NCI-H1930 (cell line): ENCODE measurements around the gene TTF2.
"Not testable (repeated sequence)": the region's sequence is repeated elsewhere in the genome, so short reads cannot be mapped to it uniquely, and the experiment has no call there.

Experiments used
- DNase-seq, 2 experiments: peaks; one replicate each; lab custom pipeline; 2025; lab: John Stamatoyannopoulos, UW

The TTF2 gene

GRCh38 chr1:117121589-117122329 is 61.6 kb downstream of the TTF2 start, which contains the start of gene TRIM45:
TRIM45 (minus strand) TSS chr1:117121749; CDS start chr1:117121201, 548 bp downstream.
- DNase-seq, result peak; percentile 90 to 92

GRCh38 chr1:117122330-117123025 is 62.4 kb downstream of the TTF2 start:
- DNase-seq, result peak in 1 of 2 experiments; percentile 21

DNA sequence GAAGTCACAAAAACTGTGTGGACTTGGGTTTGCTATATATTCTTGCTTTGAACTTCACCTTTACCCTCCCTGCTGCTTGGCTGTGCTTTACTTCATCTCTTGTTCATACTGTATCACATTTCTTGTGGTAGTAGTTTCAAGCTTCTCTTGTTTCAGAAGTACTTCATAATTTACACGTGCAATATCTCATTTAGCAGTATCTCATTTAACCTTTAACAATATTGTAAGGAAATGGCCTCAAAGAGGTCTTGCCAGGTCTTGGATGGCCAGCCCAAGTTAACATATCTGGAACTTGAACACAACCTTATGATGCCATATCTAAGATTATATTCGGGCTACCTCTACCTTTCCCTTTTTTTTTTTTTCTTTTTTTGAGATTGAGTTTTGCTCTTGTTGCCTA is 63.1 kb downstream of the TTF2 start:
- DNase-seq, result no peak

DNA sequence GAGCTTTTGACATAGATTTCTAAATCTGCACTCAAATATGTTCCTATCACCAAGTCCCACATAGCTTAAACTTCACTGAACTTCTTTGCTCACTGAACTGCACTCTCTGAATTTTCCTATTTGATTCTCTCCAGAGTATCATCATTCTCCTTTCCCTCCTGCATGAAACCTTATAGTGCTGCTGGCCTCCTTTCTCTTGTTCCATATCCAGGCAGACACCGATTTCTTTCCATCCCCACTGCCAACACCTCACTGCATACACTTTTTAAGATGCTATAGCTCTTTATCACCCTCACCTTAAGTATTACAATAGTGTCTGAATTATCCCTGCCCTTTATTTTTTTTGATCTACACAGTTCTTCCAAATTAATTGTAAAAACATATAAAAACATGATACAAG is 64.5 kb downstream of the TTF2 start:
- DNase-seq, result no peak

- DNase-seq, result no peak
Measured at GRCh38 chr1:117127795-117128194, 67.7 kb downstream of the TTF2 start.

DNA sequence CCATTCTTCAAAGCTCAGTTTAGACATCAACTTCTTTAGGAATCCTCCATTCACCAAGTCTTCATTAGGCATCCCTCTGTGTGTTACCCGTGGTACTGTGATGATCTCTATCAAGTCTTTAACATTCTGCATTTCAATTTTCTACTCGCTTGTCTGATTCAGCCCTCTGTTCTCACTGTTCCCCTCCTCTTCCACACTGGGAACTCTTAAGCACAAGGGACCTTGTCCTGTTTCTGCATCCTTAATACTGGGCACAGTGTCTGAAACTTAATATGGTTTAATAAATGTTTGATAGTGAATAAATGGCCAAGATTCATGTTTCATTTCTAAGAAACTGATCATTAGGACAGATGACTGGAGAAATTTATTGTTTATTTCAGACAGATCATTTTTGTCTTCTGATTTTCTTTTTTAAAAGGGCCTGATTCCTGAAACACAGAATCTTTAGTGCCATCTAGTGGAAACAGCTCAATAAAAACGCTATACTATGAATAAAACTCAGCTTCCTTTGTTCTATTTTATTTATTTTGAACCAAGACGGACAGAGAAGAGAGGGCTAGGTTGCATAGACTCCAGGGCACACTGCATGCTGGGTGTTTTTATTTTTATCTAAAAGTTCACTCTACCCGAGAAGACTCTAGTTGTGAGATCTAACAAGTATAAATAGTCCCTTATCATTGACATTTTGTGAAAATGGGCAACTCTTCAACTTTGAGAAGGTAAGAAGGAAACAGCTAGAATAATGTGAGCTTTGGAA is 68.4 kb downstream of the TTF2 start:
- no peak for DNase-seq

DNA sequence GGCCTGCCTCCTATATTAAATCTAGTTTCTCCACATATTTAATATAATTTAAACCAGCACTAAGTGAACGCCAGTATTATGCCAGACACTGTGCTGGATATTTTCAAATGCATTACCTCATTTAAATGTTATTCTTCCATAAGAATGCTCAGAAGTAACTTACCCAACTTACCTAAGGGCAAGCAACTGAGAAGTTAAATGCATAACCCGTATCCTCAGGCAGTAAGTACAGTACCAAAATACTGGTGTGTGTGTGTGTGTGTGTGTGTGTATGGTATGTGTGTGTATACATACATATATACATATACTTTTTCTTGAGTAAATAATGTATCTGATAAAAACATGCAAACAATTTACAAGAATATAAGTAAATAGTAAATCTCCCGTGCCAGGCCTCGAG is 70.4 kb downstream of the TTF2 start:
- no peak for DNase-seq

GRCh38 chr1:117135329-117135728 is 75.2 kb downstream of the TTF2 start:
- DNase-seq, result no peak

GRCh38 chr1:117136749-117137148 is 76.6 kb downstream of the TTF2 start:
- no peak for DNase-seq

- DNase-seq, result no peak
Measured at GRCh38 chr1:117137281-117137855, 77.2 kb downstream of the TTF2 start.

- no peak for DNase-seq
Measured at GRCh38 chr1:117138106-117138505, 78.0 kb downstream of the TTF2 start.

GRCh38 chr1:117138561-117138960 is 78.4 kb downstream of the TTF2 start:
- DNase-seq, result no peak

DNA sequence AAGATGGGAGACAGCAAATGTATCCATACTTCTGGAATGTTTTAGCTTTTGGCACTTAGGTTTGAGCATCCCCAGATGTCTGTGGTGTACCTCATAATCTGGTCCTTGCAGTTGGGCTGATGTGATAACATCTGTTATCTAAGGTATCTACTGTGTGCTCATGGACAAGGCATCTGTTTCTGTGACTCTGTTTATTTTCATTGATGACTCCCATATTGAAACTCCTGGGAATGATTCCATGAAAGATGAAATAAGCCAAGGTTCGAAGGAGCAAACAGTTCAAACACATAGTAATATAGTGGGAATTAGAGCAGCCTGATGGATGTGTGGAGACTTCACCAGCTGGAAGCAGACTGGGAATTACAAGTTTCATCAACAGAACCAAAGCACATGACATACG is 82.1 kb downstream of the TTF2 start:
- DNase-seq, result no peak

- no peak for DNase-seq
Measured at GRCh38 chr1:117143172-117143571, 83.0 kb downstream of the TTF2 start.

DNA sequence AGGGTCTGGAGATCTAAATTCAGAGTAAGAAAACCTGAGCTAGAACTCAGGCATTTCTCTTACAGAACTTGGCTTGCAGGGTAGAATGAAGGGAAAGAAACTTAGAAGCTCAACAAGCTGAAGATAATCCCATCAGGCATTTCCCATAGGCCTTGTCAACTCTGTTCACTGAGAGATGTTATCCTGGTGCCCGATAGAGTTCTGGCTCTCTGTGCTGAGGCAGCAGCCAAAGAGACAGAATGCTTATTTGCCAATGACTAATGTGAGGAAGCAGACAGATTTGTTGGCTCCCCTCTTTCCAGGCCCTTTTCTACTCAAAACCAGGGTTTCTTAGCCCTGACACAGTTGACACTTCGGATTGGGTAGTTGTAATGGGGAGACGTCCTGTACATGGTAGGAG is 83.7 kb downstream of the TTF2 start:
- DNase-seq, result no peak

GRCh38 chr1:117146072-117146471 is 85.9 kb downstream of the TTF2 start:
- no peak for DNase-seq

DNA sequence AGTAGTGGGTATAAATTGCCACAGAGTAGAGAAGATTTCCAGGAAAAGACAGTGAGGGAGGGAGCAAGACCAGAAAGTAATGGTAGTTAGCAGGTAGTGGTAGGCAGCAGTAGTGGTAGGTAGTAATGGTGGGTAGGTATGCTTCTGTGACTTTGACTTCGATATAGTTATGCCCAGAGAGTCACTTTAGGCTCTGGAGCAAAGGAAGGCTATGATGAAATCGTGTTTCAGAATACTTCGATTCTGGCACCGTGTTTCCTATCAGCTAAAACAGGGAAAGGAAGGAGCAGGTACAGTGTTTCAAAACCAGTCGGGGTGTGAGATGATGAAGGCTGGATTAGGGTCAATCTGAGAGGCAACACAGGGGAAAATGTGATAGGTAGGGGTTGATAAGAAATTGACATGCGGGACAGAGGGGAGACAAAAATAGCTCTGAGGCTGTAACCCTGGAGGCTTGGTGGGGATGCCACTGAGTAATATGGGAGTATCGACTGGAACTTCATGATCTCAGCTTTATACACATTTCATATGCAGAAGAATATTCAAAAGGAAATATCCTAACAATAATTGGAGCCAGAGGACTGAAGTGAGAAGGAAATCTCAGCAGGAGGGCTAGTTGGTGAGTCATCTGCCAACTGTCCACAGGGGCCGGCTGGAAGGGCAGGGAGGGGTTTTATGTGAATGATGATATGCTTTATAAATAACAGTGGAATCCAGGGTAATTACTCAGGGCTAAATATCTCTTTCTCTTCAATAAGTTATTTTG is 86.6 kb downstream of the TTF2 start:
- DNase-seq, result peak in 1 of 2 experiments; percentile 45

GRCh38 chr1:117147341-117147831 is 87.3 kb downstream of the TTF2 start:
- DNase-seq, result no peak

GRCh38 chr1:117147856-117148588 is 87.9 kb downstream of the TTF2 start:
- DNase-seq, result peak in 1 of 2 experiments; percentile 30

DNA sequence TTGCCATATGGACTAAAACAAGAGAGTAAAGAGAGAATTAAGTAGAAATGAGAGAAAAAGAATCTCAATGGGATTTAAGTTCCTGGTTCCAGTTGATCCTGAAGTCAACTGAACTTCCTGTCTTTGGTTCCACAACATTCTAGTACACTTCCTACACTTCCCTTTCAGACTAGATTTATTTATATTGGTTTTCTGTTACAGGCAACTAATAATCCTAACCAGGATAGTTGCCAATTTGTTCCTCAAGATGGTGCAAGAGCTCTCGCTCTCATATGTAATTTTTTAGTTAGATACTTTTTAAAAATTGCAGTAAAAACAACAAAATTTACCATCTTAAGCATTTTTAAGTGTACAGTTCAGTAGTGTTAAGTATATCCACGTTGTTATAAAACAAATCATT is 90.2 kb downstream of the TTF2 start:
- DNase-seq, result no peak

DNA sequence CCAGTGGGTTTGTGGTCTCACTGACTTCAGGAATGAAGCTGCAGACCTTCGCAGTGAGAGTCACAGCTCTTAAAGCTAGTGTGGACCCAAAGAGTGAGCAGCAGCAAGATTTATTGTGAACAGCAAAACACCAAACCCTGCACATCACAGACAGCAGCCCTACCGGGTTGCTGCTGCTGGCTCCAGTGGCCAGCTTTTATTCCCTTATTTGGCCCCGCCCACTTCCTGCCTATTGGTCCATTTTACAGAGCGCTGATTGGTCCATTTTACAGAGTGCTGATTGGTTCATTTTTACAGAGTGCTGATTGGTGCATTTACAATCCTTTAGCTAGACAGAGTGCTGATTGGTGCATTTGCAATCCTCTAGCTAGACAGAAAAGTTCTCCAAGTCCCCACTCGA is 91.2 kb downstream of the TTF2 start:
- not testable (repeated sequence) for DNase-seq
